ENCODE data around the gene PIP4K2A. TPM values are rescaled to one million over a fixed set of nuclear protein-coding genes. Genes with fewer than 3 reads are reported as not detected.
"Not testable (repeated sequence)": the region's sequence is repeated elsewhere in the genome, so short reads cannot be mapped to it uniquely, and the experiment has no call there.

PIP4K2A gene
- total RNA-seq, 2 donors from 2014 or later: 21.1 to 24.5 TPM

DNA sequence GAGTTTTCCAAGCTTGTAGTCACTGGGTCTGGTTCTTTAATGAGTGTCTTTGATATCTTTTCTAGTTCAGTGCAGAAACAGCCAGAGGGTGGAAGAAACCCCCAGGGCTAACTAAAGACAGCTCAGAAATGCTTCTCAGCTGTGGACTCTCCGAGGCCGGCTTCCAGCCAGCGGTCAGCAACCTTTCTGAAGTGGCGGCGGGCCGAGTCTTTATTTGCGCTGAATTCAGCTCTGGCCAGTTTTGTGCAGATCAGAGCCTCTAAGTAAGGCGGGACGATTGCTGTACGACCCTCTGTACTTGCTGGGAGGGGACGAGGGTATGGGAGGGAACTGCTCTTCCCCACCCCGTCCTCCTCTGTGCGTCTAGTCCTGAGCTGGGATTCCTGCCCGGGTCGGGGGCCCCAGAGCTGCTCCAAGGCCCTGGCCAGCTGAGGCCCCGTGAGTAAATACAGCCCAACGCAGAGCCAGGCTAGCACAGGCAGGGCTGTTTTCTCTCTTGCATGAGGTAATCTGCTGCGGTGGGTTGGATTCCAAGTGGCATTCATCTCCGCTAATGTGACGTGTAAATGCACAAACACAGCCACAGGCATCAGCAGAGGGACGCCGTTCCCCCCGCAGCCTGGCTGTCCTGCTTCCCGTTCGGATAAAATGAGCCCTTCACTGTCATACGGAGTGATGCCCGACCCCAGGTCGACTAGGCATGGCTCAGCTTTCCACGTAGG lies 159.8 kb downstream of the PIP4K2A start:
- DNase-seq (peak; percentile 63), ATAC-seq (peak; percentile 89 to 92)
- intact Hi-C loops (cut with DNase I): loop anchor here in 1 of 2 donors (10.0 kb wide), 1 partner anchor 120 kb away; no protein-coding TSS in a partner anchor

DNA sequence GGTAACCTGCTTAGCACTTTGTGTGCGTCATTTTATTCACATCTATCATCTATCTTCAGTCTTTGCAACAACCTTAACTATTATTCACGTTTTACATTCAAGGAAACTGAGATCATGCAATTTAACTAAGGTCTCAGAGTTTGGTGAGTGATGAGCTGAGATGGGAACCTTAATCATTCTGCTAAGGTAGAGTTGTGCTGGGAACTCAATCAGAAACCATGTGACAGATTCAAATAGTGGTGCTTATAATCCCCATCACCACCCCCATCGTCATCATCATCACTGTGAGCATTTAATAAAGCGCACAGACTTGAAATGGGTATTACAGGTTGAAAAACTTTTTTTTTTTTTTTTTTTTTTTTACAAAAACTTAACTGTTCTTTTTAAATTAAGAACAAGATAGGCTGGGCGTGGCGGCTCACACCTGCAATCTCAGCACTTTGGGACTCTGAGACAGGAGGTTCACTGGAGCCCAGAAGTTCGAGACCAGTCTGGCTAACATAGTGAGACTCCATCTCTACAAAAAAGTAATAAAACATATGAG lies 160.9 kb downstream of the PIP4K2A start:
- intact Hi-C loops (cut with DNase I): loop anchor here in 1 of 2 donors (10.0 kb wide), 1 partner anchor 119 kb away; no protein-coding TSS in a partner anchor
- no peak for ATAC-seq
- DNase-seq: no peak

DNA sequence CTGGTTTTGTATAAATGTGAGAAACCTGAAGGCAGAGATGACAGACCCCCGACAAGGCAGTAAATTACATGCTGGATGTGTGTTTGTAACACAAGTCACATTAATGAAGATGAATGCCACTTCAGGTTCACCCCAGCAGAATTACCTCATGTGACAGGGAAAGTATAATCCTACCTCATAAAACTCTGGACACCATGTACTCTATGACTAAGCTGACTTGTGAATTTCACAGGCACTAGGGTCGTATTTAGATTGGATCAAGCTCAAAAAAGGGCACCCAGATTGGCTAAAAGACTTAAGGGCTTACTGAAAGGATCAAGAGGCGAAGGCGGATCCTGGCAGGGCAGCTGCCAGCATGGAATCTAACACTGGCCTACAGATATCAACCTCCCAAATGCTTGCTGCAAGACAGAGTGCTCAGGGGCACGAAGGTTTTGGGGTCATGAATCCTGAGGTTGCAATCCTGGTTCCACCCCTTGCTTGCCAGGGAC lies 161.4 kb downstream of the PIP4K2A start:
- peak; percentile 16 to 45 for ATAC-seq
- intact Hi-C loops (cut with DNase I): loop anchor here in 1 of 2 donors (10.0 kb wide), 1 partner anchor 118 kb away; no protein-coding TSS in a partner anchor

DNA sequence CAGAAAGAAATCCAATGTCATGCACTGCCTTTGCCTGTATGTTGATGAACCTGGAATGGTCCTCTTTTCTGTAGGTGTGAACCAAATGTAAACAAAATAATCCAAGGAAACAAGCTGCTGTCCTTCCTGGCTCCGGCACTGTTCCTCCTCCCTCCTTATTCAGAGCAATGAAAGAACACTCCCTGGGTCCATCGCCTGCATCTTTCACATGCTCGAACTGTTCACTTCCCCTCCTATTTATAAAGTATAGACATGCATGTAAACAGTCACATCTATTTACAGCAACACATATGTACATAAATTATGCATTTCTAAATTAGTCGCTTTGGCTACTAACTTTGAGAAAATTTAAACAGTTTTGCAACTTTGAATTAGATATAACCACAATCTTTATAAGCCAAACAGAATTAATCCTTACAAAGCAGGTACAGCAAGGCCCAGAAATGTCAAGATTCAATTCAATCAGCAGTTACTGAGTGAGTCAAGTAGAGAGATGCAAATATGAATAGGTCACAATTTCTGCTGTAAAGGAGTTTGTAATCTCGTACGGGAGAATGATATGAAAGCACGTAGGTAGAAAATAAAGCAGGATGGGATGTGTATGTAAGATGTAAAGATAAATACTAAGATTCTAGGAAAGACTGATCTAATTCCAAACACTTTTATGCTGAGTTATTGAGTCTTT lies 162.6 kb downstream of the PIP4K2A start:
- intact Hi-C loops (cut with DNase I): loop anchor here in 1 of 2 donors (10.0 kb wide), 1 partner anchor 117 kb away; no protein-coding TSS in a partner anchor
- no peak for ATAC-seq
- no peak for DNase-seq

More for the DNA sequence above, 161.4 kb downstream of the PIP4K2A start:
- no peak for DNase-seq

DNA sequence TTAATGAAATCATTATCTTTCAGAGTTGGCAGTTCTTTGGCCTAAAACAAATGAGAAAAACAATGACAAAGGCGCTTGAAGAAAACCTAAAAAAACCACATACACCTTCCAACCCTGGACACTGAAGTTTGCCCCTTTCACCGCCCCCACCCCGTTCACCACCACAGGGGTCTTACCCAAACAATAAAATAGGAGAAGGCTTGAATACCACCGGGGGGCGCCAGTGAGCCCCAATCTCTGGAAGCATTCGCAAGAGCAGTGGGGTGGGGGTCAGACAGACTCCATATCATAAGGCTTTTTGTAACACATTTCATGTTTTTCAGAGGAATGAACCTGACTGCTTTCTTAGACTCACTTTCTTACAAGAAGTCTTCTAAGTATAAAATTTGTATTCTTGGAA lies 163.6 kb downstream of the PIP4K2A start:
- intact Hi-C loops (cut with DNase I): loop anchor here in 1 of 2 donors (10.0 kb wide), 1 partner anchor 116 kb away; no protein-coding TSS in a partner anchor
- peak; percentile 52 for DNase-seq

DNA sequence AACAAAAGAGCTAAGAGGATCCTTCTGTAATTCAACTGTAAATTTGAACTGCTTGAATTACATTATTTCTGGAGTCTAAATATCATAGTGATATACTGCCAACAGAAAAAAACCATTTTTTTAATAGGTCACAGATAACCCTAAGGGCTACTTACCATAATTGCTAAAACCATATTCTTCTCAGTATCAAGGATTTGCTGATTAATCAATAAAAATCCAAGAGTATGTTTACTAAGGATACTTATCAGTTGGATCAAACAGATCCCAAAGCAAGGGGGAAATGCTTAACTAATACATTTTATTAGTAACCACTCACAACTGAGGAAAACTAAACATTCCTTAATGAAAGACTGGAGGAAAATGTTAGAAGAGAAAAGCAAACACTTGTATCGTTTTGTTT lies 166.0 kb downstream of the PIP4K2A start:
- ATAC-seq: no peak
- DNase-seq: no peak
- intact Hi-C loops (cut with DNase I): no loop called here

More for the DNA sequence above, 163.6 kb downstream of the PIP4K2A start:
- ATAC-seq: no peak

DNA sequence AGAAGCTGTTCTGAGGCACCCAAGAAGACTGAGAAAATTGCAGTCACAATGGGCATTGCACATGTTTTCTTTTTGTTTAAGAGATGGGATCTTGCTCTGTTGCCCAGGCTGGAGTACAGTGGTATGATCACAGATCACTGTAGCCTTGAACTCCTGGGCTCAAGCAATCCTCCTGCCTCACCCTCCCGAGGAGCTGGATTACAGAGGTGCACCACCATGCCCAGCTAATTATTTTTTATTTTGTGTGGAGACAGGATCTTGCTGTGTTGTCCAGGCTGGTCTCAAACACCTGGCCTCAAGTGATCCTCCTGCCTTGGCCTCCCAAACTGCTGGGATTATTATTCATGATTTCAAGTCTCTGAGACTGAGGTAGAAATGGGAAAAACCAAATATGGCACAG lies 168.7 kb downstream of the PIP4K2A start:
- intact Hi-C loops (cut with DNase I): no loop called here
- DNase-seq (no peak), ATAC-seq (no peak)

DNA sequence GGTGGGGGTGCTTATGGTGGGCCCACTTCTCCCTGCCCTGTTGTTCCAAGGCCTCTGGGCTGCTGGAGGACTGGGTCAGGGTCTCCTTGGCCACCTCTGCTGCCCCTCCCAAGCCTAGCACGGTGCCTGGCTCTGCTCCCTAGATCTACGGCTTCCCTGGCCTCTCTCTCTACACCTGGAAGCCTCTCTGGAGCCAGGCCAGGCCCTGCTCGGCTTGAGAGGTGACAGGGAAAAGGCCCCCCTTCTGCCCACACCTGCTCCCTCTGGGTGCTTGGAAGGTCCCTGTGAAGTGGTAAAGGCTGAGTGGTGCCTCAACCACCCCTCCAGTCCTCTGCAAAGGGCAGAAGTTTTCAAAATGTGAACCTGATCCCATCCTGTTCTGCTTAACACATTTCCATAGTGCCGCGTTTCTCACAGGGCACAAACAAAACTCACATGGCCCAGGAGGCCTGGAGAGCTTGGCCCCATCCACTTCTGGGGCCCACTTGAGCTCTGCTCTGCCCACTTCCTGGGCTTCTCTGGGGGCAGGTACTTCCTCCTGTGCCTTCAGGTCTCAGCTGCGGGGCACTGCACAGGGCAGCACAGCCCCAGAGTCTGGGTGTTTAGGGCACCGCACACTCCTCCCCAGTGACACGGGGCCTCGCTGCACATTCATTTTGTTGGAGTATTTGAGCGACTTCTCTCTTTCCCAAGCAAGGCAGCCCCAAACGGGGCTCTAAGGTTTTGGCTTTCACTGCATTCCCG lies 169.9 kb downstream of the PIP4K2A start:
- intact Hi-C loops (cut with DNase I): no loop called here
- DNase-seq (no peak), ATAC-seq (peak; percentile 15 to 27)

DNA sequence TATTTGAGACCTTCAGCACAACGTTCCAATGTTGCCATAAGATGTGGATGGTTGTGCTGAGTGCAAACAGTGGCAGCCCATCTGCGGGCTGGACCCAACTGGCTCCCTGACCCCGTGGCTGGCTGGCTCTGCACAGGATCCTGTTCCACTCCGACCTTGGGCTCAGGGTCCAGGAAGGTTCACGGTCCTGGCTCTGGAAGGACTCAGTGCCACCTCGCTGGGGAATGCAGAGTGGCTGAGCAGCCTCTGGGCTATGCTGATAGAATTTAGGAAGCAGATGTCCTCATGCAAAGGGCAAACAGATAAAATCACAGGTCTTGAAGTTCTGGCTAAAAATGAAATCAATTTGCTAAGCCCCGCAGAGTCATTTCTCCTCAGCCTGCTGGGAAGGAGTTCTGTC lies 171.6 kb downstream of the PIP4K2A start:
- DNase-seq (peak; percentile 29), ATAC-seq (peak; percentile 40 to 71)
- intact Hi-C loops (cut with DNase I): no loop called here

DNA sequence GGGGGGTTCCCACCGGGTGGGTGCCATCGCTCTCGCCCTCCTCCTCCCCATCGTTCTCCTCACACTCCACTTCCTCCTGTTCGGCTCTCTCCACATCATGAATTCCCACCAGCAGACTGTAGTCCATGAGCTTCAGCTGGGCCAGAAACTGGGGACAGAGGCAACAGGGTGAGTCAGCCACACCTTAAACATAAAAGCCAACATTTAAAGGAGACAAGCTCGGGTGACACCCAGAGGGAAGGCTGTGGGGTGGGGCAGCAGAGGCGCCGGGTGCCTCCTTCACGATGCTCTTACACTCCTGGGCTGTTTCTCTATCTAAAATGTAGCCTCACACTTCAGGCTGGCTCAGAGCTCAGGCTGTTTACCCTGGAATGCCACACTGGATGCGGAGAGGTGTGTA lies 172.5 kb downstream of the PIP4K2A start:
- DNase-seq: no peak
- intact Hi-C loops (cut with DNase I): no loop called here
- no peak for ATAC-seq

DNA sequence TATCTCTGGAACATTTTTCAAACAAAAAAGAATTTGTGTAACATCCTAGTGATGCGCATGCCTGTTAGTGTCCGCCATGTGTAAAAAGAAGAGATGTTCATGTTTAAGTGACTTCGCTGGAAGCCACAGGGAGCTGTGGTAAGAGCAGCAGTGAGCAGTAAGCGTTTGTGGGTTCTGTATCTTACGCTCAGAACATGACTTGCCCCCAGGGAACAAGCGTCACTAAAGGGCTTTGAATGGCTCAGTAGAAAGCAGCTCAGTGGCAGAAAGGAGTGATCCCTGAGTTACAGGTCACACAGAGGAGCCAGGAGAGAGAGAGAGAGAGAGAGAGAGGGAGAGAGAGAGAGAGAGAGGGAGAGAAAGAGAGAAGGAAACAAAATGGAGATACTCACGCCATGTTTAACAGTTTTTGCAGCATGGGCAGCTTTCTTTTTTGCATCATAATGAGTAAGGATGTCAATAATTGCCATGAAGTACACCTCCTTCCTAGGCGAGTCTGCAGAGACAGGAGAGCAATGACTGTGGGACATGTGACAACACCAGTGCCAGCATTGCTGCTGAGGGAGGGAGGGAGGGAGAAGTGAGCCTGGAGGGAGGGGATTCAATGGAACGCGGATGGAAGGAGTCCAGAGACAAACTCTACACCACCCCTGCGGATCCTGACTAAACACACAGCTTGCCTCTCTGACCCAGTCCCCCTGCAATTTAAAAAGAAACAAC lies 174.6 kb downstream of the PIP4K2A start:
- DNase-seq: no peak
- intact Hi-C loops (cut with DNase I): no loop called here
- no peak for ATAC-seq

DNA sequence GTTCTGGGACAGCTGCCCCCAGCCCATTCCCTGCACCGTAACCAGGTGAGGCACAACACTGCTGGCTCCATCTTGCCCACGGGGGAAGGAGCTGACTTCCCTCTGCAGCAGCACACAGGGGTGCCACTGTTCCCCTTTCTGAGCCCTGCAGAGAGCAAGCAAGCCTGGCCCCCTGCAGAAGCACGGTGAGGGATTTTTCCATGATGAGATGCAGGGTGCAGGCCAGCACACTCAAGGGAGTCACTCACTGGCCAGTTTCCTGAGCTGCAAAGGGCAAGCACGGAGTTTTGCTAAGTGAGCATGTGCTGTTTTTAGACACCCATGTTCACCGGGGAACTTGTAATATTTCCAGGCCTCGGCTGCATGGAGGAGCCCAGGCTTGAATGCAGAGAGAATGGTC lies 176.6 kb downstream of the PIP4K2A start:
- DNase-seq (peak; percentile 31), ATAC-seq (peak; percentile 61 to 66)

DNA sequence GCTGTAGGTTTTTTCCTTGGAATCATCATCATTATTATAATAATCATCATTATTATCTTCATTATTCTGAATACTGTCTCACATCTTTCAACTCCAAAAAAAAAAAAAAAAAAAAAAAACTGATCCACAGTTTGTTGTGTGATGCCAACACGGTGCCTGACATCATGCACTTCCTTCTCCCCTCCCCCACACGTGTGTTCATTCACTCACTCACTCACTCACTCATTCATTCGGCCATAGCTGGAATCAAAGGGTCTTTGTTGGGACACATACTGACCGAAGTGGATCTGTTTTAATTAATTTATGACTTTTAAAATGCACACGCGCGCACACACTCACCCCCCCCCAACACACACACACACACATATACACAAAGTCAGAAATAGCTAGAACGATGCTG lies 177.8 kb downstream of the PIP4K2A start:
- ATAC-seq (no peak), DNase-seq (no peak)
- intact Hi-C loops (cut with DNase I): no loop called here

More for the DNA sequence above, 176.6 kb downstream of the PIP4K2A start:
- intact Hi-C loops (cut with DNase I): no loop called here

DNA sequence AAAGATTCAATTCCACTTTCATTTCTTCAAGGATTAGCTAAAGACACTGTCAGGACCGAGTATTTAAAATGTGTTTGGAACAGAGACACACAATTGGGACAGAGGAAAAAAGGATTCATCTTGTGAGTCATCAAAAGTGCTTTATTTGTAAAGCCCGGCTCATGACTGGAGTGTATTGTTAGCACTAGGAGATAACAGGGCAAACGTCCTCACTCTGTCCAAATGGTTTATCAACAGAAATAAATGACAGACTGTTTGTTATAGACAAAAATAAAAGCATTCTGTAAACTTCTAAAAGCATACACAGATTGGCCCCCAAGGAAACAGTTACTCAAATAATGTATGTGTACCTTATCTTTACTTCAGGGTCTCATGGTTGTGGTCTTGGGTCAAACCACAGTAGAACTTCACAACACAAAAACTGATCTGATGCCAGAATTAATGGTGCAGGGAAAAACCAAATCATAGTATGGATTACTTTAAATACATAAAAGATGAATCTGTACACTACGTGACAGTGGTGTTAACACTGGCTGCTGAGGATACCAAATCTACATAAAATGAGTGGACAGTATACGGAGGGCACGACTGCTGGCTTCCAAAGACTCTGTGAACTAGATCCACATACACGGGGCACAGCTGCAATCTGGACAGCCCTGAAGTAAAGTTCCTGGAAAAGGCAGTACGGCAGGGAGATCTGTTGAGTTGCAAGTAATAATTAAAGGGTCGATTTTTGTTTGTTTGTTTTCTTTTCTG lies 179.4 kb downstream of the PIP4K2A start:
- DNase-seq (no peak), ATAC-seq (peak; percentile 58 to 79)
- intact Hi-C loops (cut with DNase I): no loop called here

DNA sequence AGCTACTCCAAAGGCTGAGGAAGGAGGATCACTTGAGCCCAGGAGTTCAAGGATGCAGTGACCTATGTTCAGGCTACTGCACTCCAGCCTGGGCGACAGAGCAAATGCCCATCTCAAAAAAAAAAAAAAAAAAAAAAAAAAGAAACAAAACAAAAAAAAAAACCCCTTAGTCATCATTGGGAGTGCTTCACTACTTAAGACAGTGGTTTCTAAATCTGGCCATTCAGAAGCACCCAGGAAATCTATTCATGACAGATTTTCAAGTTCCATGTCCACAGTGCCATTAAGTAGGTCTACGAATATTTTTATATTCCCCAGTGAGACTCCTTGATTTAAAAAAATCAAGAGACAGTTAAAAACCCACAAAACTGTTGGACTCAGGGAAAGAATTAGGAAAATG lies 182.9 kb downstream of the PIP4K2A start:
- intact Hi-C loops (cut with DNase I): no loop called here
- no peak for DNase-seq

DNA sequence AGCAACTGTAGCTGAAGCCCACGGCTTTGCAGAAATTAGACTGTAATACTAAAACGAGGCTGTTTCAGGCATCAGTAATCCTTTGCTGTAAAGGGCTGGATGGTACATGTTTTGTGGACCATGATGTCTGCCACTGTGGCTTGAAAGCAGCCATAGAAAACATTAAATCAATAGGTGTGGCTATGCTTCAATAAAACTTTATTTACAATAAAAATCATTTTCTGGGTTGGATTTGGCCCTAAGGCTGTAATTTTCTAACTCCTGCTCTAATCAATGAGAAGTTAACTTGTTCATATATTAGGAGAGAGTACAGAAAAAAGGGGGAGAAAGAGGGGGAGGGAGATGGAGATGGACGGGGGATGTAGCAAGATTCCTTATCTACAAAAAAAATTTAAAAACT lies 183.4 kb downstream of the PIP4K2A start:
- DNase-seq: no peak
- intact Hi-C loops (cut with DNase I): no loop called here
- ATAC-seq: no peak

More for the DNA sequence above, 182.9 kb downstream of the PIP4K2A start:
- no peak for ATAC-seq

DNA sequence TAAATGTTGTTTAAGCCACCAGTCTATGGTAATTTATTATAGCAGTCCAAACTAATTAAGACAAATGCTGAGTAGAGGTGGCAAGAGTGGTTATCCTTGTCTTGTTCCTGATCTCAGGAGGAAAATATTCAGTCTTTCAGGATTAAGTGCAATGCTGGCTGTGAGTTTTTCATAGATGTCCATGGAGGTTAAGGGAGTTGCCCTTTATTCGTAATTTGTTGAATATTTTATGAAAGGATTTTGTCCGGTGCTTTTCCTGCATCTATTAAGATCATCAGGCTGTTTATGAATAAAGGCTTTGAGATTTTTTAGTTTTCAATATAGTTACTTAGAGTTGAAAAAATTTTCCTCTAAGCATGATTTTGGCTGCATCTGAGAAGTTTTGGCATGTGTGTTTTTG lies 186.9 kb downstream of the PIP4K2A start:
- intact Hi-C loops (cut with DNase I): no loop called here
- ATAC-seq: no peak
- no peak for DNase-seq

DNA sequence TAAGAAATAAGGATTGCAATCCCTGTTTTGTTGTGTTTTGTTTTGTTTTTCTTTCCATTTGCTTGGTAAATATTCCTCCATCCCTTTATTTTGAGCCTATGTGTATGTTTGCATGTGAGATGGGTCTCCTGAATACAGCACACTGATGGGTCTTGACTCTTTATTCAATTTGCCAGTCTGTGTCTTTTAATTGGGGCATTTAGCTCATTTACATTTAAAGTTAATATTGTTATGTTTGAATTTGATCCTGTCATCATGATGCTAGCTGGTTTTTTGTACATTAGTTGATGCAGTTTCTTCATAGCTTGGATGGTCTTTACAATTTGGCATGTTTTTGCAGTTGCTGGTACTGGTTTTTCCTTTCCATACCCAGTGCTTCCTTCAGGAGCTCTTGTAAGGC lies 190.0 kb downstream of the PIP4K2A start:
- intact Hi-C loops (cut with DNase I); ATAC-seq; DNase-seq: not testable (repeated sequence)
